ENCODE measurements around the gene SYTL5. TPM values are rescaled to one million over a fixed set of nuclear protein-coding genes. Genes with fewer than 3 reads are reported as not detected.

Gene SYTL5
- total RNA-seq, 1 donor from 2014 or later = 0.46 TPM

GRCh38 chrX:38061335-38061734 lies 55.0 kb downstream of the SYTL5 start:
- H3K27me3 ChIP-seq = no peaks in the 10 kb centered on the region
- intact Hi-C loops (cut with DNase I) = no loop called here
- ATAC-seq = no peak

GRCh38 chrX:38066934-38067333 lies 60.6 kb downstream of the SYTL5 start:
- intact Hi-C loops (cut with DNase I) = no loop called here
- Histone ChIP-seq H3K36me3 (no peaks in the 10 kb centered on the region), H3K27ac (no peak overlapping the region), H3K27me3 (no peaks in the 10 kb centered on the region), H3K4me3 (no peak overlapping the region), H3K4me1 (no peaks in the 10 kb centered on the region), H3K9me3 (no peaks in the 10 kb centered on the region)
- ATAC-seq (no peak), DNase-seq (no peak)
- no peak for TF ChIP-seq CTCF (IDR thresholded peaks at IDR 0.05)

More at GRCh38 chrX:38061335-38061734, 55.0 kb downstream of the SYTL5 start:
- H3K4me3 ChIP-seq = no peak overlapping the region
- no peak for TF ChIP-seq CTCF (IDR thresholded peaks at IDR 0.05)
- no peak overlapping the region for H3K27ac ChIP-seq
- H3K36me3 ChIP-seq = no peaks in the 10 kb centered on the region
- no peaks in the 10 kb centered on the region for H3K9me3 ChIP-seq
- no peaks in the 10 kb centered on the region for H3K4me1 ChIP-seq
- DNase-seq = no peak

- Histone ChIP-seq H3K4me1 (no peaks in the 10 kb centered on the region), H3K9me3 (no peaks in the 10 kb centered on the region), H3K27me3 (no peaks in the 10 kb centered on the region), H3K4me3 (no peak overlapping the region), H3K36me3 (no peaks in the 10 kb centered on the region), H3K27ac (no peak overlapping the region)
- TF ChIP-seq CTCF (IDR thresholded peaks at IDR 0.05) = no peak
- no peak for DNase-seq
- no peak for ATAC-seq
- intact Hi-C loops (cut with DNase I) = no loop called here
These were observed 62.9 kb downstream of the SYTL5 start for GRCh38 chrX:38069273-38069672.

DNA sequence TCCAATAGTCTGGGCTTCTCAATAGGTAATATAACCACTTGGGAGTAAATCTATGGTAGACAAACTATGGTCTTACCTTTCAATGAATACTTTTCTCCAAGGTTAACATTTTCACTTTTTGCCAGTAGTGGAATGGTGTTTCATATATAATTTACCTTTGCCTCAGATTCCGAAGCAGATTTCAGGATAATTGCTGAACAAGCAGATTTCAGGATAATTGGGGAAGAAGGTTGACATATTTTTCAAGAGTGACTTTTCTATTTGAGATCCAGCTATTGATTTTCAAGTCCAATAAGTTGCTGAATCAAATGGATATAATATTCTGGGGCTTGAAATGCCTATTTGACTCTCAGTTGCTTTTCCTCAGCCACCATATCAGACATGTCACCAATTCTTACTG lies 63.6 kb downstream of the SYTL5 start:
- intact Hi-C loops (cut with DNase I) = no loop called here
- no peaks in the 10 kb centered on the region for H3K9me3 ChIP-seq
- ATAC-seq (no peak), DNase-seq (no peak)
- H3K27ac ChIP-seq = no peak overlapping the region
- no peaks in the 10 kb centered on the region for H3K36me3 ChIP-seq
- H3K4me1 ChIP-seq = no peaks in the 10 kb centered on the region
- no peaks in the 10 kb centered on the region for H3K27me3 ChIP-seq
- TF ChIP-seq CTCF (IDR thresholded peaks at IDR 0.05) = no peak
- H3K4me3 ChIP-seq = no peak overlapping the region

GRCh38 chrX:38079463-38079862 lies 73.1 kb downstream of the SYTL5 start:
- no peak for DNase-seq
- no peak for ATAC-seq
- H3K4me1 ChIP-seq = no peaks in the 10 kb centered on the region
- no peak for TF ChIP-seq CTCF (IDR thresholded peaks at IDR 0.05)
- intact Hi-C loops (cut with DNase I) = no loop called here
- H3K9me3 ChIP-seq = no peaks in the 10 kb centered on the region
- H3K36me3 ChIP-seq = no peaks in the 10 kb centered on the region
- H3K27ac ChIP-seq = no peak overlapping the region
- no peaks in the 10 kb centered on the region for H3K27me3 ChIP-seq
- no peak overlapping the region for H3K4me3 ChIP-seq

DNA sequence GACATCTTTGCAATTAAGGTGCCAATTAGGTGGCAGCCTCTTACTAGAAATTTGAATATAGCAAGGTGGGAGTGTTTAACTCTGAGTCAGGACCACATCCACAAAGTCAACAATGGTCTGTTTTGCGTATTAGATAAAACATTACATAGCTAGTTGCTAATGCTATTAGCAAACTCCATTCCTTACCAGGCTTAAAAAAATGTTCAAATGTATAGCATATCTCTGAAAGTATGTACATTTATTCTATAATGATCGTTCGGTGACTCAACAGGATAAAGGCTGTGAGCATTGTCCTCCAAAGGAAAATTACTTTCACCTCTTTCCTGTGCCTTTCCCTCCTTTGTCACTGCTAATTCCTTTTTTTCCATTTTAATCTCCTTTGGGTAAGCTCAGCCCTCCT lies 74.5 kb downstream of the SYTL5 start:
- Histone ChIP-seq H3K4me1 (no peaks in the 10 kb centered on the region), H3K27ac (no peak overlapping the region), H3K9me3 (no peaks in the 10 kb centered on the region), H3K4me3 (no peak overlapping the region), H3K27me3 (no peaks in the 10 kb centered on the region), H3K36me3 (no peaks in the 10 kb centered on the region)
- DNase-seq (no peak), ATAC-seq (no peak)
- intact Hi-C loops (cut with DNase I) = no loop called here
- no peak for TF ChIP-seq CTCF (IDR thresholded peaks at IDR 0.05)

All from upper lobe of right lung (tissue), 1 donor.